Gastroesophageal sphincter (tissue), 3 donors: ENCODE data around the gene GGT6.

Experiments
- CTCF ChIP-seq, 4 experiments: fragments of 200-600 bp in 2 of 4; fragments of 450-650 bp in 2 of 4; sonication (generic) in 1 of 4; IDR thresholded peaks; one replicate each; pipeline ENCODE4 v1.5.1; 2017 to 2019; ENCODE audit warnings: antibody characterized with exemption in 4 of 4, mild to moderate bottlenecking in 2 of 4, moderate library complexity in 2 of 4
- EP300 ChIP-seq: sonication (generic); formaldehyde crosslinking; IDR thresholded peaks from one replicate; pipeline ENCODE4 v1.6.1; 2017; ENCODE audit warnings: antibody characterized with exemption, mild to moderate bottlenecking
- POLR2A ChIP-seq, 2 donors: fragments of 450-650 bp; IDR thresholded peaks; one replicate each; pipeline ENCODE4 v1.6.1; 2017; ENCODE audit warnings: antibody characterized with exemption in 2 of 2, mild to moderate bottlenecking in 2 of 2, moderate library complexity in 1 of 2

GRCh38 chr17:4525691-4526397 is 34.5 kb downstream of the GGT6 start:
- TF ChIP-seq CTCF (IDR thresholded peaks at IDR 0.05), result no peak
- no peak for TF ChIP-seq POLR2A (IDR thresholded peaks at IDR 0.05)
- no peak for TF ChIP-seq EP300
